ENCODE measurements around the gene LSM14A. TPM values are rescaled to one million over a fixed set of nuclear protein-coding genes. Genes with fewer than 3 reads are reported as not detected.
"Not testable (repeated sequence)": the region's sequence is repeated elsewhere in the genome, so short reads cannot be mapped to it uniquely, and the experiment has no call there.

LSM14A gene
- polyA plus RNA-seq, 4 donors: 53.0 to 106 (median 73.0) TPM

GRCh38 chr19:34241513-34242337 is 69.4 kb downstream of the LSM14A start:
- Histone ChIP-seq H3K36me3 (ENCODE audit: control insufficient read depth in 3 of 3, insufficient read depth in 2 of 3, low read depth in 1 of 3, low read length in 3 of 3) (peaks cover 0 to 2% (median 0%) of the 10 kb centered on the region in 3 donors), H3K27ac (ENCODE audit: low read depth in 1 of 3, low read length in 2 of 3) (no peak overlapping the region), H3K4me1 (ENCODE audit: control insufficient read depth in 3 of 3, insufficient read depth in 2 of 3, low read depth in 1 of 3, low read length in 2 of 3) (no peaks in the 10 kb centered on the region), H3K9me3 (ENCODE audit: control insufficient read depth in 2 of 2, insufficient read depth in 1 of 2, low read depth in 1 of 2, low read length in 1 of 2) (no peaks in the 10 kb centered on the region), H3K4me3 (ENCODE audit: low read depth in 1 of 3, low read length in 3 of 3) (no peak overlapping the region), H3K27me3 (ENCODE audit: control insufficient read depth in 3 of 3, insufficient read depth in 3 of 3, low read length in 3 of 3) (no peaks in the 10 kb centered on the region)
- DNase-seq: peak; percentile 61 to 72
- no peak for FAIRE-seq
- 40 to 64% (median 50%) methylated on average over 13 of the region's 13 CpGs for WGBS, 3 donors

DNA sequence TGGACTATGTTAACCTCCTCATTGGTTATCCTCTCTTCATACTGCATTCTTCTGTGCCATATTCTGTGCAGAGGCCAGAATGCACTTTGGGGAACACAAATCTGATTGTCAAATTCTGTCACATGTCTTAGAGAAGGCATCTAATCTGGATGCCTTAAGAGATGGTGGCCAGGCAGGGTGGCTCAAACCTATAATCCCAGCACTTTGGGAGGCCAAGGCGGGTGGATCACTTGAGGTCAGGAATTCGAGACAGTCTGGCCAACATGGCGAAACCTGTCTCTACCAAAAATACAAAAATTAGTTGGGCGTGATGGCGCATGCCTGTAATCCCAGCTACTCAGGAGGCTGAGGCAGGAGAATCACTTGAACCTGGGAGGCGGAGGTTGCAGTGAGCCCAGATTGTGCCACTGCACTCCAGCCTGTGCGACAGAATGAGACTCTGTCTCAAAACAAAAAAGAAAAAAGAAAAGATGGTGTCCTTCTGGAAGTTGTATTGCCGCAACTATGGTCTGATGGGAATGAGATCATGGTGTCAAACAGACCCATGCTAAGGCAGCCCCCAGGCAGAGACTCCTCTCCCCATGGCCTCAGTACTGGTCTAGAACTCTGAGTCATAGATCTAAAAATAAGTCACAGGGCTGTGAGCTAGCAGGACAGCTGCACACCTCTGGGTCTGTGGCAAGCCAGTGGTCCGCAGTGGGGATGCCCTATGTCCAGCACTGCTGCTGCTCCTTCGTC is 71.0 kb downstream of the LSM14A start:
- not testable (repeated sequence) for H3K27ac ChIP-seq (ENCODE audit: low read depth in 1 of 3, low read length in 2 of 3); FAIRE-seq; DNase-seq; H3K36me3 ChIP-seq (ENCODE audit: control insufficient read depth in 3 of 3, insufficient read depth in 2 of 3, low read depth in 1 of 3, low read length in 3 of 3); H3K4me1 ChIP-seq (ENCODE audit: control insufficient read depth in 3 of 3, insufficient read depth in 2 of 3, low read depth in 1 of 3, low read length in 2 of 3); H3K9me3 ChIP-seq (ENCODE audit: control insufficient read depth in 2 of 2, insufficient read depth in 1 of 2, low read depth in 1 of 2, low read length in 1 of 2); H3K4me3 ChIP-seq (ENCODE audit: low read depth in 1 of 3, low read length in 3 of 3); H3K27me3 ChIP-seq (ENCODE audit: control insufficient read depth in 3 of 3, insufficient read depth in 3 of 3, low read length in 3 of 3)
- 93 to 95% (median 94%) methylated on average over 10 of the region's 10 CpGs for WGBS, 3 donors

- Histone ChIP-seq H3K36me3 (ENCODE audit: control insufficient read depth in 3 of 3, insufficient read depth in 2 of 3, low read depth in 1 of 3, low read length in 3 of 3) (no peaks in the 10 kb centered on the region), H3K27me3 (ENCODE audit: control insufficient read depth in 3 of 3, insufficient read depth in 3 of 3, low read length in 3 of 3) (no peaks in the 10 kb centered on the region), H3K27ac (ENCODE audit: low read depth in 1 of 3, low read length in 2 of 3) (no peak overlapping the region), H3K9me3 (ENCODE audit: control insufficient read depth in 2 of 2, insufficient read depth in 1 of 2, low read depth in 1 of 2, low read length in 1 of 2) (no peaks in the 10 kb centered on the region), H3K4me3 (ENCODE audit: low read depth in 1 of 3, low read length in 3 of 3) (no peak overlapping the region), H3K4me1 (ENCODE audit: control insufficient read depth in 3 of 3, insufficient read depth in 2 of 3, low read depth in 1 of 3, low read length in 2 of 3) (no peaks in the 10 kb centered on the region)
- 89 to 90% (median 90%) methylated on average over 17 of the region's 17 CpGs for WGBS, 3 donors
- DNase-seq (no peak), FAIRE-seq (no peak)
Measured at GRCh38 chr19:34243876-34244578, 71.7 kb downstream of the LSM14A start.

- no peak overlapping the region for H3K27ac ChIP-seq (ENCODE audit: low read depth in 1 of 3, low read length in 2 of 3)
- DNase-seq: no peak
- no peaks in the 10 kb centered on the region for H3K36me3 ChIP-seq (ENCODE audit: control insufficient read depth in 3 of 3, insufficient read depth in 2 of 3, low read depth in 1 of 3, low read length in 3 of 3)
- no peaks in the 10 kb centered on the region for H3K4me1 ChIP-seq (ENCODE audit: control insufficient read depth in 3 of 3, insufficient read depth in 2 of 3, low read depth in 1 of 3, low read length in 2 of 3)
- no peaks in the 10 kb centered on the region for H3K27me3 ChIP-seq (ENCODE audit: control insufficient read depth in 3 of 3, insufficient read depth in 3 of 3, low read length in 3 of 3)
- no peaks in the 10 kb centered on the region for H3K9me3 ChIP-seq (ENCODE audit: control insufficient read depth in 2 of 2, insufficient read depth in 1 of 2, low read depth in 1 of 2, low read length in 1 of 2)
- no peak overlapping the region for H3K4me3 ChIP-seq (ENCODE audit: low read depth in 1 of 3, low read length in 3 of 3)
- no peak for FAIRE-seq
- 81 to 87% (median 83%) methylated on average over 13 of the region's 13 CpGs for WGBS, 3 donors
Measured at GRCh38 chr19:34244611-34245299, 72.5 kb downstream of the LSM14A start.

DNA sequence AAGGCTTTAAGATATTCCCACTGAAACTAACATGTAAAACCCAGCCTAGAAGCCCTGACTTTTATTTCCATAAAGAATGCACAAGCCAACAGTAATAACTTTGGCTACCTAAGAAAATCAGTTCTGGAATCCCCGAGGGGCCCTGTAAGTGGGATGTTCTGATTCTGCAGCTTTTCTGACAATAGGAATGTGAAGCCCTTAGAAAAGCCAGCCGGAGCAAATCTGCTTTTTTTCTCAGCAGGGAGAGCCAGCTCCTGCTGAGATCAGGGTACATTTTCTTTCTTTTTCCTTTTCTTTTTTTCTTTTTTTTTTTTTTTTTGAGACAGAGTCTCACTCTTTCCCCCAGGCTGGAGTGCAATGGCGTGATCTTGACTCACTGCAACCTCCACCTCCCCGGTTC is 74.0 kb downstream of the LSM14A start:
- Histone ChIP-seq H3K27me3 (ENCODE audit: control insufficient read depth in 3 of 3, insufficient read depth in 3 of 3, low read length in 3 of 3) (no peaks in the 10 kb centered on the region), H3K9me3 (ENCODE audit: control insufficient read depth in 2 of 2, insufficient read depth in 1 of 2, low read depth in 1 of 2, low read length in 1 of 2) (no peaks in the 10 kb centered on the region), H3K4me3 (ENCODE audit: low read depth in 1 of 3, low read length in 3 of 3) (no peak overlapping the region), H3K27ac (ENCODE audit: low read depth in 1 of 3, low read length in 2 of 3) (no peak overlapping the region), H3K4me1 (ENCODE audit: control insufficient read depth in 3 of 3, insufficient read depth in 2 of 3, low read depth in 1 of 3, low read length in 2 of 3) (no peaks in the 10 kb centered on the region), H3K36me3 (ENCODE audit: control insufficient read depth in 3 of 3, insufficient read depth in 2 of 3, low read depth in 1 of 3, low read length in 3 of 3) (no peaks in the 10 kb centered on the region)
- no peak for FAIRE-seq
- DNase-seq: no peak
- whole genome bisulfite sequencing, 3 donors: 73 to 89% (median 82%) methylated on average over 4 of the region's 4 CpGs

DNA sequence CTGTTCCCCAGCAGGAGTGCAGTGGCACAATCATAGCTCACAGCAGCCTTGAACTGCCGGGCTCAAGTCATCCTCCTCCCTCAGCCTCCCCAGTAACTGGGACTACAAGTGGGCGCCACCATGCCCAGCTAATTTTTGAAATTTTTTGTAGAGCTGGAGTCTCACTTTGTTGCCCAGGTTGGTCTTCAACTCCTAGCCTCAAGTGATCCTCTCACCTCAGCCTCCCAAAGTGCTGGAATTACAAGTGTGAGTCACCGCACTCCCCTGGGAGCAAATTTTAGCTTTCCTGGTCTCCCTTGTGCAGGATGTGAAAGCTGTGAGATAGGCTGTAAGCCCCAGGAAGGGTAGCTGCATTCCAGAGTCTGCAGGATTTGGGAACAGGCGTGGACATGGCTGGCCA is 76.6 kb downstream of the LSM14A start:
- no peaks in the 10 kb centered on the region for H3K27me3 ChIP-seq (ENCODE audit: control insufficient read depth in 3 of 3, insufficient read depth in 3 of 3, low read length in 3 of 3)
- no peak overlapping the region for H3K4me3 ChIP-seq (ENCODE audit: low read depth in 1 of 3, low read length in 3 of 3)
- no peaks in the 10 kb centered on the region for H3K36me3 ChIP-seq (ENCODE audit: control insufficient read depth in 3 of 3, insufficient read depth in 2 of 3, low read depth in 1 of 3, low read length in 3 of 3)
- no peak for DNase-seq
- no peak for FAIRE-seq
- WGBS, 3 donors: 86 to 88% (median 86%) methylated on average over 4 of the region's 4 CpGs
- H3K4me1 ChIP-seq (ENCODE audit: control insufficient read depth in 3 of 3, insufficient read depth in 2 of 3, low read depth in 1 of 3, low read length in 2 of 3): no peaks in the 10 kb centered on the region
- H3K9me3 ChIP-seq (ENCODE audit: control insufficient read depth in 2 of 2, insufficient read depth in 1 of 2, low read depth in 1 of 2, low read length in 1 of 2): no peaks in the 10 kb centered on the region
- H3K27ac ChIP-seq (ENCODE audit: low read depth in 1 of 3, low read length in 2 of 3): no peak overlapping the region

DNA sequence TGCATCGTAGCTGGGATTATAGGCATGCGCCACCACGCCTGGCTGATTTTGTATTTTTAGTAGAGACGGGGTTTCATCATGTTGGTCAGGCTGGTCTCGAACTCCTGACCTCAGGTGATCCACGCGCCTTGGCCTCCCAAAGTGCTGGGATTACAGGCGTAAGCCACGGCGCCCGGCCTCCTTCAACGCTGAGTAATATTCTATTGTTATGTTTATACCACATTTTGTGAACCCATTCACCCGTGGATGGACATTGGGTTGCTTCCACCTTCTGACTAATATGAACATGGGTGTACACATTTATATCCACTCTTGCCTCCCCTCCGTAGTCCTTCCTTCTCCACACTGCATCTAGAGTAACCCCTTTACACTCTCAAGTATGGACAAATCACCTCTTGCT is 80.9 kb downstream of the LSM14A start:
- WGBS, 3 donors: 93 to 96% (median 95%) methylated on average over 14 of the region's 14 CpGs
- H3K4me3 ChIP-seq (ENCODE audit: low read depth in 1 of 3, low read length in 3 of 3): not testable (repeated sequence)

DNA sequence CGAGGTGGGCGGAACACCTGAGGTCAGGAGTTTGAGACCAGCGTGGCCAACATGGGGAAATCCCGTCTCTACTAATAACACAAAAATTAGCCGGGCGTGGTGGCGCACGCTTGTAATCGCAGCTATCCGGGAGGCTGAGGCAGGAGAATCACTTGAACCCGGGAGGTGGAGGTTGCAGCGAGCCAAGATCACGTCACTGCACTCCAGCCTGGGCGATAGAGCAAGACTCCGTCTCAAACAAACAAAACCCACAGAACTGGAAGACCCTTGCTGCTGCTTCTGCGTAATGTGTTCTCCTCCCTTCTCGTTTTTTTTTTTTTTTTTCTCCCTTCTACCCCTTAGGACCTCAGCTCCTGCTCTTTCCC is 81.4 kb downstream of the LSM14A start:
- H3K9me3 ChIP-seq (ENCODE audit: control insufficient read depth in 2 of 2, insufficient read depth in 1 of 2, low read depth in 1 of 2, low read length in 1 of 2); H3K36me3 ChIP-seq (ENCODE audit: control insufficient read depth in 3 of 3, insufficient read depth in 2 of 3, low read depth in 1 of 3, low read length in 3 of 3); H3K27me3 ChIP-seq (ENCODE audit: control insufficient read depth in 3 of 3, insufficient read depth in 3 of 3, low read length in 3 of 3); DNase-seq; FAIRE-seq; H3K4me1 ChIP-seq (ENCODE audit: control insufficient read depth in 3 of 3, insufficient read depth in 2 of 3, low read depth in 1 of 3, low read length in 2 of 3): not testable (repeated sequence)
- peak overlapping the region in 2 of 3 donors; percentile 75 to 96 for H3K27ac ChIP-seq (ENCODE audit: low read depth in 1 of 3, low read length in 2 of 3)
- 10 to 52% (median 28%) methylated on average over 16 to 17 of the region's 17 CpGs for WGBS, 3 donors
- peak overlapping the region; percentile 84 to 93 (median 92) for H3K4me3 ChIP-seq (ENCODE audit: low read depth in 1 of 3, low read length in 3 of 3)

More for the DNA sequence above, 80.9 kb downstream of the LSM14A start:
- DNase-seq; H3K4me1 ChIP-seq (ENCODE audit: control insufficient read depth in 3 of 3, insufficient read depth in 2 of 3, low read depth in 1 of 3, low read length in 2 of 3); H3K36me3 ChIP-seq (ENCODE audit: control insufficient read depth in 3 of 3, insufficient read depth in 2 of 3, low read depth in 1 of 3, low read length in 3 of 3); H3K27ac ChIP-seq (ENCODE audit: low read depth in 1 of 3, low read length in 2 of 3); FAIRE-seq; H3K9me3 ChIP-seq (ENCODE audit: control insufficient read depth in 2 of 2, insufficient read depth in 1 of 2, low read depth in 1 of 2, low read length in 1 of 2); H3K27me3 ChIP-seq (ENCODE audit: control insufficient read depth in 3 of 3, insufficient read depth in 3 of 3, low read length in 3 of 3): not testable (repeated sequence)
